ENCODE measurements around the gene DPP6.

The DPP6 gene

DNA sequence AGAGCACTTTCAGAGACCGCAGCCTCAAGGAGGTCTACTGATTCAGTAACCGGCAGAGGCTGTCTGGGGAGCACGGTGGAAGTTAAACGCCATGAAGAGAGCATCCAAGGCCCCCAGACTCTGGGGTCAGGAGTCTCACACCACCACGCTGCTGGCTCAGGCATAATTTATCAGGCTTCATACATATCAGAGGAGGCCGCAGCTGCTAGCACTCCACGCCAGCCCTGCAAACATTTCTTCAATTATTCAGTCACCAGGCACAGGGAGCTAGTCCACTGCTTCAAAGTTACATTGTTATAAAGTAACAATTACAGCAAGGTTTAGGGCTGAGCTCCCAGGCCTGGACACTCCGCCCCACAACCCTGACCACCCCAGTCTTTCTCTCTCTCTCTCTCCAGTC, 852.9 kb downstream of the DPP6 start:
- DNase-seq: no peak

DNA sequence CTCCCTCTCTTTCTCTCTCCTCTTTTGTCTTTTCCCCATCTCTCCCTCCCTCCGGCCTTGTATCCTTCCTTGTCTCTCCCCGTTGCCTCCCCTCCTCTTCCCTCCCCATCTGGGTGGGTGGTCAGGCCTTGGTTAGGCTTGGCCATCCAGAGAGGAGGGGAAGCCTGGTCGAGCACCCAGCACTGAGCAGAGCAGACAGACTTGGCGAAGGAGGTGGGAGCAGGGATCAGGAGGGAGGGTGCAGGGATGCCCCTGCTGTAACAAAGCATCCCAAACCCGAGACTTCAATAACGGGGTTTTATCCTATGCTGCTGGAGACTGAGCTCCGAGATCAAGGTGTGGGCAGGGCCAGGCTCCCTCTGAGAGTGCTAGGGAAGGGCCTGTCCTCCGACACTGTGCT, 853.4 kb downstream of the DPP6 start:
- DNase-seq: no peak

DNA sequence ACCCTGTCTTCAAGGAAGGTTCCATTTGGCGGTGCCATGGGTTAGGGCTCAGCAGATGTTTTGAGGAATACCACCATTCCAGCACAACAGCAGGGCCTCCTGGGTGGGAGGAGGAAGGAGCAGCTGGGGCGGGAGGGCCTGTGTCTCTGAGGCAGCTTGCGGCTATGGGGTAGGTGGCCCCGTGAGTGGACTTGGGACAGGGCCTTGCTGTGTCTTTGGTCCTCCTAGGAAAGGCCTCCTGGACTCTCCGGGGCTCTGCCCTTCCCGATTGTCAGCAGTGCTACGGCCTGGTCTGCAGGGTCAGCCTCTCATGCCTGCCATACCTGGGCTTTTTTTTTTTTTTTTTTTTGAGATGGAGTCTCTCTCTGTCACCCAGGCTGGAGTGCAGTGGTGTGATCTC, 854.0 kb downstream of the DPP6 start:
- DNase-seq: no peak

DNA sequence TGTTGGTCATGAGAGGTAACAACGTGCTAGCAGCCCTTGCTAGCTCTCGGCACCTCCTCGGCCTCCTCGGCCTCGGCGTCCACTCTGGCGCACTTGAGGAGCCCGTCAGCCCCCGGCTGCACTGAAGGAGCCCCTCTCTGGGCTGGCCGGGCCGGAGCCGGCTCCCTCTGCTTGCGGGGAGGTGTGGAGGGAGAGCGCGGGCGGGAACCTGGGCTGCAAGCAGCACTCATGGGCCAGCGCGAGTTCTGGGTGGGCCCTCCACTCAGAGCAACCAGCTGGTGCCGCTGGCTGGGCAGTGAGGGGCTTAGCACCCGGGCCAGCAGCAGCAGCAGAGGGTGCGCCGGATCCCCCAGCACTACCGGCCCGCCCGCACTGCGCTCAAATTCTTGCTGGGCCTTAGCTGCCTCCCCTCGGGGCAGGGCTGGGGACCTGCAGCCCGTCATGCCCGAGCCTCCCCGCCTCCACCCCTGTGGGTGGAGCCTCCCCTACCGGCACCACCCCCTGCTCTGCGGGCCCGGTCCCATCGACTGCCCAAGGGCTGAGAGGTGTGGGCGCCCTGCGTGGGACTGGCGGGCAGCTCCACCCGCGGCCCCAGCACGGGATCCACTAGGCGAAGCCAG, 854.6 kb downstream of the DPP6 start:
- no peak for DNase-seq

DNA sequence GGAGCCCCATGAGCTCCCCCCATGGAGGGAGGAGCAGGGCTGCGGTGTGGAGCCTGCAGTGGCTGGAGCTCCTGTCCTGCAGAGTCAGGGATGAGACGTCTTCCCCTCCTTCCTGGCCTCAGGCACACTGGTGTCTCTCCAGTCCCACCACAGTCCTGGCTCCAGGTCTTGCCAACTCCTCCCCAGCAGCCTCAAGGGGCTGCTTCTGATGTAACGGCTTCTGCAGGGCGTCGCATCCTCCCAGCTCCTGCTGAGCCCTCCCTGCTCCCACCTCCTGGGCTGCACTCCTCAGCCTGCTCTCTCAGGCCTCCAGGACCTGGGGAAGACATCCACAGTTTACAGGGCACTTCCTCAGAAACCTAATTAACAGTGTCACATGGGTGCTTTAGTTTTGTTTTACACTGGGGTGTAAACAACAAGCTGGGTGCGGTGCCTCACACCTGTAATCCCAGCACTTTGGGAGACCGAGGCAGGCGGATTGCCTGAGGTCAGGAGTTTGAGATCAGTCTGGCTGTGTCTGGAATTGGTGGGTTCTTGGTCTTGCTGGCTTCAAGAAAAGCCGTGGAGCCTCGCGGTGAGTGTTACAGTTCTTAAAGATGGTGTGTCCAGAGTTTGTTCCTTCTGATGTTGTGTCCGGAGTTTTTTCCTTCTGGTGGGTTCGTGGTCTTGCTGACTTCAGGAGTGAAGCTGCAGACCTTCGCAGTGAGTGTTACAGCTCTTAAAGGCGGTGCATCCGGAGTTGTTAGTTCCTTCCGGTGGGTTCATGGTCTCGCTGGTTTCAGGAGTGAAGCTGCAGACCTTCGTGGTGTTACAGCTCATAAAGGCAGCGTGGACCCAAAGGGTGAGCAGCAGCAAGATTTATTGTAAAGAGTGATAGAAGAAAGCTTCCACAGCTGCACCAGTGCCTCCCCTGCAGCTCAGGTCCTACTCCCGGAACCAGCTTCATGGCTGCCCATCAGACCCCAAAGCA, 855.7 kb downstream of the DPP6 start:
- no peak for DNase-seq

DNA sequence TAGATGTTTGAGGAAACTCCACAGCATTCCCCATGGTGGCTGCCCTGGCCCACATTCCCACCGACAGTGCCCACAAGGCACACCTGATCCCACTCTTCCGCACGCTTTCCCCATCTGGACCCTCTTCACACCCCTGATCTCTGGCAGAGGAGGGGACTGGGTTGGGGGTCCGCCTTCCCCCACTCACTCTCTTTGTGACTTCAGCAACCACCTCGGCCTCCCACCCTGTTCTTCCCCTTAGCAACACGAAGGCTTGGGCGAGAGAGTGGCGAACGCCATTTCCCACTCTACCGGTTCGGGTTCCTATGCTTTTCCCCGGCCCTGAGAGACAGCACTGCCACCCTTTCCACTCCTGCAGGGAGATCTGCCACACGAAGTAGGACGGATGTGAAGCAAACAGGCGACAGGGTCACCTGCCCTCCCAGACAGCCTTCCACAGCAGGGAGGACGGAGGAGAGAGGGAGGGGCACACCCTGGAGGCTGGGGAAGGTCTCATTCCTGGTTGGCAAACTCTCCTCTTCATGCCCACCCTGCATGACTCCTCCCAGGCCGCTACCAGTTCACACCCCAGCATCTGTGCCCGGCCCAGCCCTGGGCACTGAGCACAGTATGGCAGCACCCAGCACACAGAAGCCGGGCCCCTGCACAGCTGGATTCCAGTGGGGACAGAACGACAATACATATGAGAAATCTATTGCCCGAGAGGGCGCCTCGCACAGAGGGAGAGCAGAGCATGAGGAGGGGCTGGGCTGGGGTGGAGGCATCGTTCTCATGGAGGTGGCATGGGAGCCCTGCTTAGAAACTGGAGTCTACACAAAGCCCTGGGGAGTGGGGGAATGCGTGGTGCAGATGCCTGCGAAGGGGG, 857.3 kb downstream of the DPP6 start:
- DNase-seq: no peak

DNA sequence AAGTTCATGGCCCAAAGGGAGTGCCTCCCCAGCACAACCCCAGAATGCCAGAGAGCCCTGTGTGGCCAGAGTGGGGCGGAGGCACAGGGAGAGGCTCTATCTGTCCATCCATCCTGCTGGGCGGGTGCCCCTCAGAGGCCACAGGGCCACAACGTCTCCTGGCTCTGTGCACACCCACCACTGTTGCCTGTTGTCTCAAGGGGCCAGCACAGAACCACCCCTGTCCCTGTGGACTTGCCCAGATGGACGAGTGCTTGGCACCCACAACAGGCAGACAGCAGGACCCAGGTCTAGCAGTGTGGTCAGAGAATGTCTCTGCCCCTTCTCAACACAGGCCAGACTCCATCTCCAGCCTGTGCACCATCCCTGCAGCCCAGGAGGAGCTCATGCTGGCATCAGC, 857.9 kb downstream of the DPP6 start:
- DNase-seq: no peak

DNA sequence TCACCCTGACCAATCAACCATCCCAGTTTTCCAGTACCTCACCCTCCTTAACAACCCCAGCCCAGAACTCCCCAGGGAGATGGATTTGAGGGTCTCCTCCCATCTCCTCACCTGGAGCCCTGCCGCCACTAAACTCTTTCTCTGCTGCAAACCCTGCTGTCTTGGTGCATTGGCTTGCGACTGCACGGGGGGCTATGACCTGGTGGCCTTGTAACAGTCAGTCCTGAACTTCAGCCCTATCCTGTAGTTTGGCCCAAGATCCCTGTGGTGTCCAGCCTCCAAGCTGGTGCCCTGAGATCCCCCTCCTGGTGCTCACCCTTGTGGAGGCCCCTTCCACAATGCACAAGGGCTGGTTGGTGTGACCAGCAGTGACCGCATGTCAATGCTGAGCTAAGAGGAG, 858.8 kb downstream of the DPP6 start:
- DNase-seq: no peak

DNA sequence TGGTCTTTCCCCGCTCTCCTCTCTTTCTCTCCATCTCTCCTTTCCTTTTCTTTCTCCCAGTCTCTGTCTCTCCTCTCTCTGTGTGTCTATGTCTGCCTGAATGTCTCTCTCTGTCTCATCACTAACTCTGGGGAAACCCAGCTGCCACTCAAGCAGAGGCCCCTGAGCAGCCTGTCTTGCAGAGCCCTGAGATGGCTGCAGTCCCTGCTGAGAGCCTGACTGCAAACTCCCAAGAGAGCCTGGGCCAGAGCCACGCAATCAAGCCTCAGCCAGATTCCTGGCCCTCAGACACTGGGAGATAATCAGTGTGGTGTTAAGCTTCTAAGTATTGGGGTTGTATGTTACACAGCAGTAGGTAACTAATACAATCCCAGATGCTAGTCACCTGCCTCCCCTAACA, 859.2 kb downstream of the DPP6 start:
- DNase-seq: no peak

DNA sequence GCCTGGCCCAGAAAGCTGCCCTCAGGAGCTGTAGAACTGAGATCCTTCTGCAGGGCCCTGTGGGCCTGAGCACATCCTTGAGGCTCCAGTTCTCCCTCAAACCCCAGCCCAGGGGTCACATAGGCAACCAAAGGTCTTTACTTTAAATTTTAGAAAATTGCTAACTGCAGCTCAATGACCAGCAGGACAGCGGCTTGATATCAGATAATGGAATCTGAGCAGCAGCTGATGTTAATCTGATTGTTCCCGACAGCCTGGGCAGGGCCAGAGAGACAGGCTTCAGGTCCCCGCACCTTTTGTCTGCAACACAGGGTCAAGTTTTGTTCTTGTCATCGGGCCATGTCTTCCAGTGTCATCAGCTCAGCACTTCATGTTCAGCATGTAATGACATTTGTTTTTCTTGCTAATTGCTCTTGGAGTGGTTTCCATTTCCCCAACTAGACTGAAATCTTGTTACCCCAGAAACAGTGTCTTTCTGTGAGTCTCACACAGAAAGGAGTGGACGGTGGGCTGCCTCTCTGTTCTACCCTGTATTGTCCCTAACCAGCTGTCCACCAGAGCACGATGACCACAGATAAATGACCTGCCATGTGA, 859.8 kb downstream of the DPP6 start:
- DNase-seq: no peak

DNA sequence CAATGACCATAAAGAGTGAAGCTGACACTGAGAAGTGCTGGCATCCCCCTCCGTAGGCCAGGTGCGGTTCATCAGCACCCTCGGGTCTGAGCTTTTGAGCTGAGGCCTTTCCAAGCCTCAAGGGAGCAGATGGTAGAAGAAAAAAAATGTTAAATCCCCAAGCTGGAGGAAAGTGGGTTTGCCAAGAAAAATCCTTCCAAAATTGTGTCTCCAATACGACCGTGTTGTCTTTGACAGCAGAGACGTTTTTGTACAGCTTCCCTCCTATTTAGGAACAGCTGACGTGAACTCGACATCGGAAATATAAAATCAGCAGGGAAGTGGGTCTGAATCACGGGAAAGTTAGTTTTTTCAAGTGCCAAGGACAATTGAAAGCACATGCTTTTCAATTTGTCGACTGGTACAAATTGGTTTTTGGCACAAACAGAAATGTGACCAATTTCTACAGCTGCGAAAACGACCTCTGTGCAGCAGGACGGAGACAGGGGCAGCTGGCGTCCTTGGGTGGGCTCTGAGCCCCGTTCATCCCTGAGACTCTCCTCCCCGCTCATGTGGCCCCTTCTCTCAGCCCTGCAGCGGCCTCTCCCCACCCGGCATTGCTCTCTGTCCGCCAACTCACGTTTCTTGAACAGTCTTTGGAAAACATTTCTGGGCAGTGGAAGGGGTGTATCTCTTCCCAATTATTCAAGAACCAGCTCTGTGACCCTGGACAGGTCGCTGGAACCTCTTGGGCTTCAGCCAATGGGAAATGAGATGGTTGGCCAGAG, 860.9 kb downstream of the DPP6 start:
- DNase-seq: no peak

DNA sequence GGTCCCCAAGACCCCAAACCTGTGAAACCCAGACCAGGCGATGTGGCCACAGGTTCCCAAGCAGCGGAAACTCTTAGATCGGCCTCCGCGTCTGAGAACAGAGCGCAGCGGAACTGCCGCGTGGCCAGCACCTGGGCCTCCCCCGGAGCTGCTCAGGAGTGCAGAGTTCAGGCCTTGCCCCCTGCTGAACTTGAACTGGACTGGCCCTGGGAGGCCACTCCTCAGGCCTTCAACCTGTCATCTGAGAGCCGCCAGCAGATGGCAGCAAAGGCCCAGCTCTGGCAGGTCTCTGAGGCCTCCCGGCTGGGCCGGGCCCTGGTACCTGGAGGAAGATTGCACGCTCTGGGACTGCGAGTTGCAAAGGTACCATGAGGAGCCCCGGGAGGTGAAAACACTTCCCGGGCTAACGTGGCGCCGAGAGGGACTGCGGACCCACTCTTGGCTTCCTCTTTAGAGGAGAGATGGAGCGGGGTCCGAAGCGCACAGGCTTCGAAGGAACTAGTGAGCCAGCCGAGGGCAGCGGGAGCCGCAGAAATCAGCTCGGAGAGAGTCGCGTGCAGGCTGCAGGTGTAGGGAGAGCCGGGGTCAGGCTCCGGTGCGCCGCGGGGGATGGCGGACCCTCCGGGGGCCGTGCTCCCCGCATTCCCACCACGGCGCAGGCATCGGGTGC, 861.6 kb downstream of the DPP6 start:
- DNase-seq: peak; percentile 87

DNA sequence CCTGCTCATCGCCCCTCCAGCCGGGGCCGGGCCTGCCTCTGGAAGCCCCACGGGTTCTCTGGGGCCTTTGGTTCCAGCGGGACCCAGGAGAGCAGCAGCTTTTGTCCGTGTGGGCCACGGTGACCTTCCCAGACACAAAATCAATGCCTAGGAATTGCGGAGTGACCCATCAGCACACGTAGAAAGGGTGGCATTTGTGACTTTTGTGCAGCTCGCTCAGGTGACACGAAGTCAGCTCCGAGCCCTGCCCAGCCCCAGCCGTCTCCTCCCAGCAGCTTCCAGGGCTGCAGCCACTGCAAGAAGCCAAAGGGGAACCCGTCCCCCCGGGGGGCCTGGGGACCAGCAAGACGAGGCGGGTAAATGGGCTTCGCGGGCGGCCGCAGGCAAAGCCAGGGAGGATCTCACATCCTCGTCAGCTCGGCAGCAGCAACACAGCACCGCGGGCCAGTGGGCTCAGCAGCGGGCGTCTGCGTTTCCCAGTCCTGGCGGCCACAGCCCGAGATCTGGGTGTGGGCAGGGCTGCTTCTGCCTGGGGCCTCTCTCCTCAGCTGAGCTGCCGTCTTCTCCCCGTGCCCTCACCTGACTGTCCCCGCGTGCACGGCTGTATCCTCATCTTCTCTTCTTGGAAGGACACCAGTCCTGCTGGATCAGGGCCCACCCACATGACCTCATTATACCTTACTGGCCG, 862.3 kb downstream of the DPP6 start:
- no peak for DNase-seq

DNA sequence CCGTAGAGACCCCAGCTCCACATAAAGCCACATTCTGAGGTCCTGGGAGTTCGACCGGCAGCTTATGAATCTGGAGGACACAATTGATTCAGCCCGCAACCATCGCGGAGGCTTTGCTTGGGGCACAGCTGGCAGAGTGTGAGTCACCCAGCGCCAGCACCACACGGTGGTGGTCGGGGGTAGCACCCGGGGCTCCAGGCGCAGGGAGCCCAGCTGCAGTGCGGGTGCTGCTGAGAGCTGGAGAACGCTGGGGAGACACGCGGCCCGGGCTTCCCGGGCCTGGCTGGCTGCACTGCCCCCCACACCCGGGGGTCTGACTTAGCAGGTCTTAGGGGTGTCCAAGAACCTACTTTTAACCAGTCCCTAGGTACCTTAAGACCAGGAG, 862.8 kb downstream of the DPP6 start:
- no peak for DNase-seq

DNA sequence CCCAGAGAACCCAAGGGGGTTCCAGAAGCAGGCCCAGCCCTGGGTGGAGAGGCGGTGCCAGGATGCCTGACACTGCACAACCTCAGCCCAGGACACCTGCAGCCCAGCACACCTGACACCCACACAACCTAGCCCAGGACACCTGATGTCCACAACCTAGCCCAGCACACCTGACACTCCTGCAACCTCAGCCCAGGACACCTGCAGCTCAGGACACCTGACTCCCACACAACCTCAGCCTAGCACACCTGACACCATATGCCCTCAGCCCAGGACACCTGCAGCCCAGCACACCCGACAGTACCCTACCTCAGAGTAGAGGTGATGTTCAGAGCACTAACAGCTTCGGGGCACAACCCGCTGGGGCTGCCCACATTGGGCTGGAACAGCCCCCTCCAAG, 863.4 kb downstream of the DPP6 start:
- DNase-seq: no peak

DNA sequence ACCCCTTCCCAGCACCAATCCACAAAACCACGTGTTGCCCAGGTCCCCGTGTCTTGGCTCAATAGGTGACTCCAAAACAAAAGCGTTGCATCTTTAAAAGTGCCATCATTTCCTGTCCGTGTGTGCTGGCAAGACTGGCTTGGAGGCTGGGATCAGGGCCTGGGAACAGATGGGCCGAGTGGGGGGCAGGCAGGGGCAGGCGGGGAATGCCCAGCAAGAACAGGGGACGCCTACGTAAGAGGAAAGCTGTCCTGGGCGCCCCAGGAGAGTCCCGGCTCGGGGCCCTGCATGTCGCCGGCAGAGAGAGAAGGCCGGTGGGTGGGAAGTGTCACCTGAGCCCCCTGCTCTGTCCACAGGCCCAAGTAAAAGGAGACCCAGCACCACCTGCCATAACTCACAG, 864.2 kb downstream of the DPP6 start:
- DNase-seq: no peak

DNA sequence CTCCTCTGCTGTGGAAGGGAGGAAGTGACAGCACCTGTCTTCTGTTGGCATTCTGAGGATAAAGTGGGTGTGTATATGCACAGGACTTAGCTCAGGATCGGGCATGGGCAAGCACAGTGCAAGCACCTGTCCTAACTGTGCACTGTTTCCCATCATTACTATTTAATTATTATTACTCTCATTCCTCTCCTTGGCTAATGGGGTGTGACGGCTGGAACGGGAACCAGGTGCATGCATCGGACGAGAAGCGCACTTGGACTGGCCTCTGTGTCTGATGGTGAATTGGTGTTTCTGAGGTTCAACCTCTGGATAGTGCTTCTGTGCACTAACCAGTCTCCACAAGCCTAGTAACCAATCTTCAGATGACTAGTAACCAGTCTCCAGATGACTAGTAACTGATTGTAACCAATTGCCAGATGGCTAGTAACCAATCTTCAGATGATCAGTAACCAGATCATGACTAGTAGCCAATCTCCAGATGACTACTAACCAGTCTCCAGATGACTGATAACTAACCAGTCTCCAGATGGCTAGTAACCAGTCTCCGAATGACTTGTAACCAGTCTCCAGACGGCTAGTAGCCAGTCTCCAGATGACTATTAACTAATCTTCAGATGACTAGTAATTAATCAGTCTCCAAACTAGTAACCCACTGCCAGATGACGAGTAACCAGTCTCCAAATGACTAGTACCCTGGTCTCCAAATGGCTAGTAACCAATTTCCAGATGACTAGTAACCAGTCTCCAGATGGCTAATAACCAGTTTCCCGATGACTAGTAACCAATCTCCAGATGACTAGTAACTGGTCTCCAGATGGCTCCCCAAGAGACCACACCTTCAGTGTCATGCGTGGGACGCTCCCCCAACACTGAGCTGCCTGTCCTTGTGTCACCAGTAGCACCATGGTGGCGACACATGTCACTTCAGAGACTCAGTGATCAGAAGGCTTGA, 864.9 kb downstream of the DPP6 start:
- no peak for DNase-seq

DNA sequence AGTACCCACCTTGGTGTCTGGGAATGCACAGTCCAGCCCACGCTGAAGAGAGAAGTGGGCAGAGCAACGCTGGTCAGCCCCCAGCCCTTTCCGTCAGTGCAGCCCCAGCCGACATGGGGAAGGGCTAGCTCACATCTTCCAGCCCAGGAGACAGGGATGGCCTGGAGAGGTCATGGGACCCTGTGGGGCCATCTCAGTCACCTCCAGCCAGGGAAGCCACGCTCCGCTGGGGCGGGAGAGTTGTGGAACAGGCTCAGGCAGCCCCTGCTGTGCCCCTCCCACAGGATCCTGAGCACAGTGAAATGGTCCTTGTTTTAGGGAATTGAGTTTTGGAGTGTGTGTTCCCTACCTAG, 865.6 kb downstream of the DPP6 start:
- DNase-seq: no peak

DNA sequence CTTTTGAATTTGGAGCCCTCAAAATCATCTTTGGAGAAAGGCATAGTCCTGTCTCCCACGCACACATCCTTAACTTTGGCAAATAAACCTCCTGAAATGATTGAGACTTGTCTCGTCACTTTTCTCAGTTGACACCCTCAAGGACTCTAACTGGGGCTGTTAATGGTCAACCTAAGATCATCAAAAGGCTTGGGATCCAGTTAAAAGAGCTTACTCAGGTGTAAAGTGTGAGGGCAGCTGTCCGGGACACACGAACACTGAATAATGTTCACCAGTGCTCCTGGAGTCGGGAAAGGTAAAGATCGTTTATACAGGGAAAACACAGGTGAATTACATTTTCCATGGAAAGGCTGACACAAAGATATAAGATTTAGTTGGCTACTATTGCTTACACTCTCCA, 866.1 kb downstream of the DPP6 start:
- no peak for DNase-seq

DNA sequence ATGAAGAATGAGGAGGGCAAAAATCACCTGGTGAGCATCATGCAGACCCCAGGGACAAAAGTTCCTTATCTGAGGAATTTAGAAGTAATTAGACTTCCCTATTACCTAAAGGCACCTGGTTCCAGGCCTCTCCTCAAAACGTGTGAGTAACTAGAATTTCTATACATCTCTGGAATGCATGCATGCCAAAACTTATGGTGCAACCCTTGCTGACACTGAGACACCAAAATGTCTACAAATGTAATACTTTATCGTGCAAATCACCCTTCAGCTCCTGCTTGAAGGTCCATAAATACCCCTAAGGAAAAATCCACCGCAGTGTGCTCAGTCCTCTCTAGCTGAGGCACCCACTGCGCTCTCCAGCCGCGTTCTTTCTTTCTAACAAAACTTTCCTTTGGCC, 866.5 kb downstream of the DPP6 start:
- DNase-seq: no peak
